MM.1S (cell line): ENCODE results near the gene NIM1K.

Experiments used
- EZH2 ChIP-seq: fragments of 300-600 bp; sonication (generic); optimal IDR thresholded peaks from 2 replicates; pipeline ENCODE3; 2017; ENCODE audit warnings: low read depth, mild to moderate bottlenecking, antibody characterized with exemption, low read length, mixed read lengths
- EZH2phosphoT487 ChIP-seq: fragments of 300-600 bp; sonication (generic); IDR thresholded peaks from 2 replicates; pipeline ENCODE4 v1.6.1; 2018; ENCODE audit warnings: antibody characterized with exemption, low read length
- TF ChIP-seq, protein P1 (sequence below): fragments of 300-600 bp; sonication (generic); IDR thresholded peaks from 2 replicates; pipeline ENCODE4 v1.5.1; 2016; ENCODE audit warnings: antibody characterized with exemption, low read length, mixed read lengths

DNA sequence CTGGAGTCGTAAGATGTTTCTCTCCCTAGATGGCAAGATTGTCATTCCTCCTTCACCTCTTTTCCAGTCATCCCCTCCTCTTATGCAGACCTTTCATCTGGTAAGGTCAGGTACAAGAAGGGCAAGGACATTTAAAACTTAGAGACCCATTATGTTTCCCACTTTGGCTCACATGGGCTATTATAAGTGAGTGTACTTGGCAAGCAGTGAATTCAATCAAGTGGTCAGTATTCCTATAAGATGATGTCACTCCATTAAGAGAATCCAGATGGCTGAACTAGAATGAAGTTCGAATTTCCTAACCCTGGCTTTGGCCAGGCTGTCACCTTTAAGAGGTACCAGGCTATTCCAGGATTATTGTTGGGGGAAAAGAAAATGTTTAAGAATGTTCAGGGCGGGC, 39.1 kb upstream of the NIM1K start:
- TF ChIP-seq, protein P1, sequence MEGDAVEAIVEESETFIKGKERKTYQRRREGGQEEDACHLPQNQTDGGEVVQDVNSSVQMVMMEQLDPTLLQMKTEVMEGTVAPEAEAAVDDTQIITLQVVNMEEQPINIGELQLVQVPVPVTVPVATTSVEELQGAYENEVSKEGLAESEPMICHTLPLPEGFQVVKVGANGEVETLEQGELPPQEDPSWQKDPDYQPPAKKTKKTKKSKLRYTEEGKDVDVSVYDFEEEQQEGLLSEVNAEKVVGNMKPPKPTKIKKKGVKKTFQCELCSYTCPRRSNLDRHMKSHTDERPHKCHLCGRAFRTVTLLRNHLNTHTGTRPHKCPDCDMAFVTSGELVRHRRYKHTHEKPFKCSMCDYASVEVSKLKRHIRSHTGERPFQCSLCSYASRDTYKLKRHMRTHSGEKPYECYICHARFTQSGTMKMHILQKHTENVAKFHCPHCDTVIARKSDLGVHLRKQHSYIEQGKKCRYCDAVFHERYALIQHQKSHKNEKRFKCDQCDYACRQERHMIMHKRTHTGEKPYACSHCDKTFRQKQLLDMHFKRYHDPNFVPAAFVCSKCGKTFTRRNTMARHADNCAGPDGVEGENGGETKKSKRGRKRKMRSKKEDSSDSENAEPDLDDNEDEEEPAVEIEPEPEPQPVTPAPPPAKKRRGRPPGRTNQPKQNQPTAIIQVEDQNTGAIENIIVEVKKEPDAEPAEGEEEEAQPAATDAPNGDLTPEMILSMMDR = no peak
- TF ChIP-seq EZH2 (no peak), EZH2phosphoT487 (no peak)
